GM12872 (cell line): Measurements from ENCODE around the gene FOXC1.

Source experiments
- CTCF ChIP-seq: IDR thresholded peaks from 3 replicates; pipeline ENCODE4 v1.5.1; 2011; ENCODE audit warnings: low read depth, mild to moderate bottlenecking, low read length, moderate library complexity; ENCODE audit not compliant: insufficient read depth

FOXC1 gene

DNA sequence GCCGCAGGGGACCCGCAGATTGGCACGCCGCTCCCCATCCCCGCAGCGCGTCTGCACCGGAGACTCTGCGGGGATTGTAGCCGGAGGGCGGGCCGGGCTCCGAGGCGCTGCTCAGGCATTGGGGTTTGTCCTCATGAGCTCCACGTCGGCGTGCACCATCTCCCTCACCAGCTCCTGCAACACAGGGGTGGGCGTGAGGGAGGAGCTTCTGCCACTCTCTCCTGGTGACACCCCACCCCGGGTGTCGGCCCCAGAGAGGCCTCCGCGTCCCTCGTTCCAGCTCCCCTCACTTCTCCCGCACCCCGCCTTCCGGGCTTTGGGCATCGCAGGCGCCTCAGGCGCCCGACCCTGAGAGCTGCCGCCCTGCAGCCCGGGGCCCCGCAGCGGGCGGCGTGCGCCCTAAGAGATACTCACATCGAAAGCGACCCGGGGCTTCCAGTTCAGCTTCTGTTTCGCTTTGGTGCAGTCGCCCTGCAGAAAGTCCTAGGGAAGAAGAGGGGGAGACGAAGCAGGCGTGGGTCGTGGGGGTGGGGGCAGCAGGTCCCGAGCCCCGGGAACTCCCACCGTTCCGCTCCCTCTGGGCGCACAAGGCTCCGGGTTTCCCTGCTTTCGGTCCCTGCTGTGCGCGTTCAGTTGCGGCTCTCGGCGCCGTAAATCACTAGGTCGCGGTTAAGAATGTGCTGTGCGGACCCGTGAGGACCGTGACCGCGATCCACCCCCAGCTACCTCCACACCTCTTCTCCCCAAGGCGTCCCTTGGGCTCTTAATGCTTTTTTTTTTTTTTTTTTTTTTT lies 14.5 kb downstream of the FOXC1 start:
- no peak for TF ChIP-seq CTCF

DNA sequence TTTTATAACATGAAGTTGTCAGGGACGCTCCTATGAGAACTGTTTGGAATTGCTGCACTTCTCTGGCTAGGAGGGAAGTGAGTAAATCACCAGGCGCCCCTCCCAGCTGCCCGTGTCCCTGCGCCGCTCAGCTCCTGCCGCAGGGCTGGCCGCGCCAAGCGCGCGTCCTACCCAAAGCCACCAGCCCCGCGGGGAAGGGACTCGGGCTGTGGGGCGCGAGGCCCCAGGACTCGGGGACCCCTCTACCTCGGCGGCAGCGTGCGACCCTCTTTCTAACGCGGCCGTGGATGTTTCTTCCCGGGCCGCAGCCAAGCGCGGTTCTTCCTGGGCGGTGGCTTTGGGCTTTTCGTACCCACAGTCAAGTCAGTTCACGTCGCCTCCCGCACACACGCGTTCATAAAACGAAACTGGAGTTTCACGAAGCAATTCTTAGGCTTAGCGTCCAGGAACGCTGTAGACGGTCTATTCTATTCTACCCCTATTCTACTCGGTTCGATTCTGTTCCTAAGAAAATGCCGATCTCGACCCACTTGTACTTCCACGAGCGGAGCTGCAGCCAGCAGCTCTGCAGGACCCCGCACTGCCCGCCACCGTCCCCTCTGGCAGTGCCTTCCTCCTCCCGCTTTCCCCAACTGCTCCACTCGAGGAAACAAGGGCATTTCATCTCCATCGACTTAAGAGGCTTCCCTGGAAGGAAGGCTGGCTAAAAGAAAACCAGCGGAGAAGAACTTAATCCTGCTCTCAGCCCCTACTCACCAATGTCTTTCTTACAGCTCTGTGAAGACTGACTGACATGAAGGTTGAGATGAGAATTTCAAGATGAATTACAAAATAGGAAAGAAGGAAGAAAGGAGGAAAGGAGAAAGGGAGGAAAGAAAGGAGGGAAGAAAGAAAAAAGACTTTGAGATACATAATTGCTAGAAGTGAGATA lies 15.4 kb downstream of the FOXC1 start:
- TF ChIP-seq CTCF: no peak

GRCh38 chr6:1625794-1626435 lies 16.2 kb downstream of the FOXC1 start:
- no peak for TF ChIP-seq CTCF

GRCh38 chr6:1626481-1626880 lies 16.8 kb downstream of the FOXC1 start:
- TF ChIP-seq CTCF: no peak

DNA sequence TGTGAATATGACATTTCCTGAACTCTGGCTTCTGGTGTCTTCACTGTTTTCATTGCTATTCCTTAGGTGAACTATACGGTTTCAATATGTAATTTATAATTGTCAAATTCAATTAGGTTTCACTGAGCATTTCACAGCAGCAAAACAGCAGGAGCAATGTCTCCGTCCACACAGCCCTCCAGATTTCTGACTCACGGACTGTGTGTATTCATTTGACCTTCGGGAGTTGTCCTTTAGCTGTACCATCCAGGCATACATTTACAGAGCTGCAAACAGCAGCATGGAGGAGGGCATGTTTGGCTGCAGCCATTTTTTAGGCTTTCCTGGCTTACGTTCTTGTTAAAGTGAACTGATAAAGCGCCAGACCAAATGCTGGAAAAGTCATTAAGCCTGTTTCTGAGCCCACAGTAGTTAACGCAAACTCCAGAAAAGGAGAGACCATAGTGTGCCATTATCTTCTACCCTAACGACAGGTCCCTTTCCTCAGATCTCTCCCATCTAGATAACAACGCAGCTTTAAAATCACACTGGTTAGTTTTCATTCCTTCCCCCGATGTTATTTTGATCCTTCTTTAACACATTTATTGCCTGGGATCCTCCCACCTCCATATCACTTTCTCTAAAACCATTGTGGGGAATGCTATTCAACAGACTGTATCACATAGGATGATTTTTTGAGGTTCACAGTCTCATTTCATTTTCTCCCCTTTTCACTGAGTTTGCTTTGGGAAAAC lies 18.3 kb downstream of the FOXC1 start:
- TF ChIP-seq CTCF: no peak

- TF ChIP-seq CTCF: no peak
These were observed 19.6 kb downstream of the FOXC1 start for GRCh38 chr6:1629316-1629715.
